ENCODE data around the gene NAB1. TPM values are rescaled to one million over a fixed set of nuclear protein-coding genes. Genes with fewer than 3 reads are reported as not detected.
A peak's percentile ranks its signal among the peaks of the same experiment; 100 is the strongest.

Gene NAB1
- total RNA-seq, 1 donor from 2014 or later: 71.5 TPM

GRCh38 chr2:190649798-190650390 is 1.0 kb downstream of the NAB1 start:
- H3K36me3 ChIP-seq: no peaks in the 10 kb centered on the region
- peaks cover 2% of the 10 kb centered on the region for H3K27me3 Mint-ChIP-seq (ENCODE audit: insufficient read depth, low read depth)
- peak overlapping the region; percentile 92 for H3K4me3 ChIP-seq
- peaks cover 32% of the 10 kb centered on the region for H3K4me1 Mint-ChIP-seq
- H3K27ac Mint-ChIP-seq: peak overlapping the region; percentile 95
- H3K4me2 ChIP-seq: peak overlapping the region; percentile 95
- H3K27me3 ChIP-seq: peaks cover 18% of the 10 kb centered on the region
- H3K4me1 ChIP-seq: peaks cover 12% of the 10 kb centered on the region
- H3K9me3 ChIP-seq (ENCODE audit: low read depth): no peaks in the 10 kb centered on the region
- peak overlapping the region; percentile 64 for H3K9ac ChIP-seq
- TF ChIP-seq EZH2phosphoT487 (IDR thresholded peaks at IDR 0.05) (no peak), CTCF (IDR thresholded peaks at IDR 0.05) (no peak), EZH2 (IDR thresholded peaks at IDR 0.05) (no peak)
- DNase-seq (ENCODE audit: low spot score): peak; percentile 29
- no peaks in the 10 kb centered on the region for H3K36me3 Mint-ChIP-seq
- H3K27ac ChIP-seq: no peak overlapping the region
- H3K4me3 Mint-ChIP-seq: peak overlapping the region; percentile 96
- H2AFZ ChIP-seq (replicated peaks): peak overlapping the region; percentile 95
- H3F3A ChIP-seq (ENCODE audit: low read depth): peaks cover 12% of the 10 kb centered on the region
- H4K20me1 ChIP-seq (ENCODE audit: low read depth): peaks cover 30% of the 10 kb centered on the region
- no peaks in the 10 kb centered on the region for H3K9me3 Mint-ChIP-seq
- H3K79me2 ChIP-seq (ENCODE audit: low read depth): peaks cover 57% of the 10 kb centered on the region

GRCh38 chr2:190651413-190651812 is 2.5 kb downstream of the NAB1 start:
- no peak overlapping the region for H2AFZ ChIP-seq (replicated peaks)
- H3F3A ChIP-seq (ENCODE audit: low read depth): peaks cover 12% of the 10 kb centered on the region
- no peak overlapping the region for H3K4me3 ChIP-seq
- H3K4me3 Mint-ChIP-seq: no peak overlapping the region
- peaks cover 2% of the 10 kb centered on the region for H3K36me3 Mint-ChIP-seq
- no peaks in the 10 kb centered on the region for H3K36me3 ChIP-seq
- DNase-seq (ENCODE audit: low spot score): no peak
- no peaks in the 10 kb centered on the region for H3K9me3 ChIP-seq (ENCODE audit: low read depth)
- H3K9me3 Mint-ChIP-seq: no peaks in the 10 kb centered on the region
- peaks cover 72% of the 10 kb centered on the region for H3K79me2 ChIP-seq (ENCODE audit: low read depth)
- H3K27me3 ChIP-seq: peaks cover 16% of the 10 kb centered on the region
- no peak for TF ChIP-seq EZH2 (IDR thresholded peaks at IDR 0.05)
- no peak for TF ChIP-seq CTCF (IDR thresholded peaks at IDR 0.05)
- TF ChIP-seq EZH2phosphoT487 (IDR thresholded peaks at IDR 0.05): no peak
- H3K27ac ChIP-seq: no peak overlapping the region
- H3K4me1 ChIP-seq: peaks cover 12% of the 10 kb centered on the region
- no peak overlapping the region for H3K27ac Mint-ChIP-seq
- peaks cover 2% of the 10 kb centered on the region for H3K27me3 Mint-ChIP-seq (ENCODE audit: insufficient read depth, low read depth)
- no peak overlapping the region for H3K9ac ChIP-seq
- peaks cover 35% of the 10 kb centered on the region for H3K4me1 Mint-ChIP-seq
- peaks cover 44% of the 10 kb centered on the region for H4K20me1 ChIP-seq (ENCODE audit: low read depth)
- no peak overlapping the region for H3K4me2 ChIP-seq

GRCh38 chr2:190653231-190653630 is 4.3 kb downstream of the NAB1 start:
- Histone ChIP-seq H3K4me2 (no peak overlapping the region), H2AFZ (replicated peaks) (no peak overlapping the region), H4K20me1 (ENCODE audit: low read depth) (peaks cover 60% of the 10 kb centered on the region), H3F3A (ENCODE audit: low read depth) (peaks cover 4% of the 10 kb centered on the region), H3K9me3 (ENCODE audit: low read depth) (no peaks in the 10 kb centered on the region), H3K27ac (no peak overlapping the region), H3K9ac (no peak overlapping the region), H3K36me3 (no peaks in the 10 kb centered on the region), H3K4me3 (no peak overlapping the region), H3K4me1 (peaks cover 12% of the 10 kb centered on the region), H3K79me2 (ENCODE audit: low read depth) (peaks cover 91% of the 10 kb centered on the region), H3K27me3 (no peaks in the 10 kb centered on the region)
- TF ChIP-seq EZH2 (IDR thresholded peaks at IDR 0.05): no peak
- no peak for TF ChIP-seq EZH2phosphoT487 (IDR thresholded peaks at IDR 0.05)
- no peak for TF ChIP-seq CTCF (IDR thresholded peaks at IDR 0.05)
- no peak overlapping the region for H3K4me3 Mint-ChIP-seq
- no peaks in the 10 kb centered on the region for H3K27me3 Mint-ChIP-seq (ENCODE audit: insufficient read depth, low read depth)
- H3K27ac Mint-ChIP-seq: no peak overlapping the region
- H3K36me3 Mint-ChIP-seq: peaks cover 3% of the 10 kb centered on the region
- no peaks in the 10 kb centered on the region for H3K9me3 Mint-ChIP-seq
- H3K4me1 Mint-ChIP-seq: peaks cover 30% of the 10 kb centered on the region
- no peak for DNase-seq (ENCODE audit: low spot score)
